ENCODE data around the gene GPC1. TPM values are rescaled to one million over a fixed set of nuclear protein-coding genes. Genes with fewer than 3 reads are reported as not detected.

Gene GPC1
- total RNA-seq, 1 donor from 2014 or later = 187 TPM

DNA sequence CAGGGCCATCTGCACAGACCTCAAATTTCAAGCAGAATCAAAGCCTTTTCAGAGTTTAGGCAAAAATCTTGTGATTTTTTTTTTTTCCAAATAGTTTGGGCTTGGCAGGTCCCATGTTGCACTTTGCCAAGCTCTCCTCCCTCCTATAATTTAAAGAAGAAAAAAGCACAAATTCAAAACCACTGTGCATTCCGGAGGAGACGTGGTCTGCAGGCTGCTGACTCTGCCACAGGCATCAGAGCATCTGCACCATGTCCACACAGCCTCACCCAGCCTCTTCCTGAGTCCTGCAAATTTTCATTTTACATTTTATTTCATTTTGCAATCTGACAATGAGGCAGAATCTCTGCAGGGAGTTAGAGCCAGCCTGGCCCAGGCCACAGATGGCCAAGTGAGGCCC lies 15.7 kb upstream of the GPC1 start:
- Histone ChIP-seq H3K27me3 (ENCODE audit: low read depth) (peaks cover 6% of the 10 kb centered on the region), H3K27ac (replicated peaks) (no peak overlapping the region), H3K9me3 (replicated peaks) (peaks cover 47% of the 10 kb centered on the region), H3K36me3 (no peaks in the 10 kb centered on the region), H3K4me1 (no peaks in the 10 kb centered on the region), H3K4me3 (no peak overlapping the region)
- intact Hi-C loops (cut with micrococcal nuclease) = no loop called here
- TF ChIP-seq, protein P1, sequence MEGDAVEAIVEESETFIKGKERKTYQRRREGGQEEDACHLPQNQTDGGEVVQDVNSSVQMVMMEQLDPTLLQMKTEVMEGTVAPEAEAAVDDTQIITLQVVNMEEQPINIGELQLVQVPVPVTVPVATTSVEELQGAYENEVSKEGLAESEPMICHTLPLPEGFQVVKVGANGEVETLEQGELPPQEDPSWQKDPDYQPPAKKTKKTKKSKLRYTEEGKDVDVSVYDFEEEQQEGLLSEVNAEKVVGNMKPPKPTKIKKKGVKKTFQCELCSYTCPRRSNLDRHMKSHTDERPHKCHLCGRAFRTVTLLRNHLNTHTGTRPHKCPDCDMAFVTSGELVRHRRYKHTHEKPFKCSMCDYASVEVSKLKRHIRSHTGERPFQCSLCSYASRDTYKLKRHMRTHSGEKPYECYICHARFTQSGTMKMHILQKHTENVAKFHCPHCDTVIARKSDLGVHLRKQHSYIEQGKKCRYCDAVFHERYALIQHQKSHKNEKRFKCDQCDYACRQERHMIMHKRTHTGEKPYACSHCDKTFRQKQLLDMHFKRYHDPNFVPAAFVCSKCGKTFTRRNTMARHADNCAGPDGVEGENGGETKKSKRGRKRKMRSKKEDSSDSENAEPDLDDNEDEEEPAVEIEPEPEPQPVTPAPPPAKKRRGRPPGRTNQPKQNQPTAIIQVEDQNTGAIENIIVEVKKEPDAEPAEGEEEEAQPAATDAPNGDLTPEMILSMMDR (IDR thresholded peaks at IDR 0.05; ENCODE audit: borderline replicate concordance) = no peak
- no peak for DNase-seq

DNA sequence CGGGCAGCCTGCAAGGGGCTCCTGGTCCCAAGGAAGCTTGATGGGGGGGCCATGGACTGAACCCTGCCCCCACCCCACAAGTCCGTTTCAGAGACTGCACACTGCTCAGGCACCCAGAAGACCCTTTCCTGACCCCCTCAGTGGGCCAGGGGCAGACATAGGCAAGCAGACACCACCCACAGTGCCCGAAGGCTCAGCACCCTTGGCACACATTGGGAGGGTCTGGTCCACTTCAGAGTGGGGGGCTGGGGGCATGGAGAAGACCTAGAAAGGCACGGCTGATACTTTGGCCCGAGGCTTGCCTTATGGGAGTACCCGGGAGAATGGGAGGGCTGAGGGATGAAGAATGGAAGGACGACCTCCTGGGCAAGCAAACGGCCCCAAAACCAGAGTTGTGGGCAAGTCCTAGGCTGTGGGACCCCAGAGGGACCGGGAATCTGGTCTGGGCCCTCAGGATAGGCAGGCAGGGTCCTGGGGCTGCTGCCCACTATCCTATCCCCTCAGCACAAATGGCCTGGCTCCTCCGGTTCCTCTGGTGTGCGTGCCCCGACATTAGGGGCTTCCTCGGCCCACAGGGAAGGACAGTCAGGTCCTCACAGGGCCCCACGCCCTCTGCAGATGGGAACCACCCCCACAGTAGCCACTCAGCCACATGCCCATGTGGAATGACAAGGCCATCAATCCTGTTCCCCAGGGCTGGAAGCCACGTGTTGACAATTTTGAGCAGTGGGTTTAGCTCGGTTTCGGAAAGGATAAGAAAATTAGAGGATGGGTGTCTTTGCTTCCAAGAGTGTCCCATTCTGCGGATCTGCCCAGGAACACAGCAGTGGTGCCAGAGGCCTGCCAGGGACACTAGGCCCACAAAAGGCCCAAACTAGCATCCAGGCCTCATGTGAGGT lies 15.0 kb upstream of the GPC1 start:
- no peak for DNase-seq
- Histone ChIP-seq H3K4me3 (no peak overlapping the region), H3K4me1 (no peaks in the 10 kb centered on the region), H3K27me3 (ENCODE audit: low read depth) (peaks cover 6% of the 10 kb centered on the region), H3K9me3 (replicated peaks) (peaks cover 47% of the 10 kb centered on the region), H3K36me3 (no peaks in the 10 kb centered on the region), H3K27ac (replicated peaks) (no peak overlapping the region)
- intact Hi-C loops (cut with micrococcal nuclease) = no loop called here
- TF ChIP-seq, protein P1 (IDR thresholded peaks at IDR 0.05; ENCODE audit: borderline replicate concordance) = no peak

DNA sequence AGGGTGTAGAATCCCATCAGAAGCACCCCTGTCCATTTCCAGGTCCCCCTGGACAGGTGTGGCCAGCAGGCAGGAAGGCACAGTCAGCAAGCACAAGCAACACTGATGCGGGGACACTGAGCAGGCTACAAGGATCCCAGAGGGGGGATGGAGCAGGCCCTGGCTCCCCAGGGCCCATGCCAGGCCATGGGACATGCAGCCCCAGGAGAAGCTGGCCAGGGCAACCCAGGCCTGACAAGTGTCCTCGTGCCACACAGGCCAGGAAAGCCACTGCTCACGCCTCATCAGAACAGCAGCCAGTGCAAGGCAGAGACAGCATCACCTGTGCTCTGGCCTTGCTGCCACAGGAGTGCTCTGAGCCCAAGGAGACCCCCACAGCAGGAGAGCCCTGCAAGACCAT lies 14.1 kb upstream of the GPC1 start:
- H3K36me3 ChIP-seq = no peaks in the 10 kb centered on the region
- TF ChIP-seq, protein P1 (IDR thresholded peaks at IDR 0.05; ENCODE audit: borderline replicate concordance) = no peak
- H3K4me1 ChIP-seq = no peaks in the 10 kb centered on the region
- intact Hi-C loops (cut with micrococcal nuclease) = no loop called here
- DNase-seq = no peak
- no peak overlapping the region for H3K4me3 ChIP-seq
- H3K9me3 ChIP-seq (replicated peaks) = peaks cover 50% of the 10 kb centered on the region
- H3K27ac ChIP-seq (replicated peaks) = no peak overlapping the region
- peaks cover 6% of the 10 kb centered on the region for H3K27me3 ChIP-seq (ENCODE audit: low read depth)

DNA sequence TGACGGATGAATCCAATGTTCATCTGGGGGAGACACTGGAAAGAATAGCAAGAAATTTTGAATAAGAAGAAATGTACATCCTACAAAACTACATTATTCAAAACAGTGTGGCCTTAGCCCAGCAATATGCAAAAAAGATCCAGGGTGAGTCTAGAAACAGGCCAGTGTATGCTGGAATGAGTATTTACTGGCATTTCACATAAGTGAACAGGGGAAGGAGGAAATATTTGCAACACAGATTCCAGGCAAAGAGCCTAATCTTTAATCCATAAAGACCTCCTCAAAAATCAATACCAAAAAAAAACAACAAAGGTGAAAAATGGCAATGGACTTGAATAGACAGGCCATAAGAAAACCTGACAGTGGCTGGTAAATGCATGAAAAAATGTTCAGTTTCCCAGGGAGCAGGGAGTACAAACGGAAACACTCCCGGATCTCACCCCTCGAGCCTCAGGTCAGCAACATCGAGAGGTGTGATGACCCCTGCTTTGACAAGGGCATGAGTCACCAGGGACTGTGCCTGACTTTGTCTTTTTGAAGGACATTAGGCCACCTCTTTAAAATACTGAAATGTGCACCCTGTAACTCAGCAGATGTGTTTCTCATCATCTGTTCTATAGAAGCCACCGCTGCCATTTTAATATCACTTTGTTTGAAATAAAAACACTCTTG lies 12.7 kb upstream of the GPC1 start:
- H3K36me3 ChIP-seq = no peaks in the 10 kb centered on the region
- no peak overlapping the region for H3K4me3 ChIP-seq
- intact Hi-C loops (cut with micrococcal nuclease) = no loop called here
- DNase-seq = no peak
- peaks cover 6% of the 10 kb centered on the region for H3K27me3 ChIP-seq (ENCODE audit: low read depth)
- H3K9me3 ChIP-seq (replicated peaks) = peaks cover 43% of the 10 kb centered on the region
- TF ChIP-seq, protein P1 (IDR thresholded peaks at IDR 0.05; ENCODE audit: borderline replicate concordance) = no peak
- no peak overlapping the region for H3K27ac ChIP-seq (replicated peaks)
- H3K4me1 ChIP-seq = no peaks in the 10 kb centered on the region

DNA sequence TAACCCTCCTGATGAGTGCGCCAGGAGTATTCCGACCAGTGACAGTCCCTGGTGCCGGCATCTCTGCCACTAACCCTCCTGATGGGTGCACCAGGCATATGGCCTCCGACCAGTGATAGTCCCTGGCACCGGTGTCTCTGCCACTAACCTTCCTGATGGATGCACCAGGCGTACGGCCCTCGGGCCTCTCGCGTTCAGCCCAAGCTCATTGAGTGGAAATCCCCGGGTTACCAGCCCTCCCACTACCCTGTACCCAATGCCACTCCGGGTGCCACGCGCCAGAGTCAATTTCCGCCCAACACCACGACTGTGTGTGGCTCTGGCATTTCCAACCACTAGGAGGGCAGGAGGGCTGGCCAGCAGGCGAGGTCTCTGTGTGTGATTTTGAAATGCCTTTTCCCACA lies 11.7 kb upstream of the GPC1 start:
- Histone ChIP-seq H3K4me1 (no peaks in the 10 kb centered on the region), H3K36me3 (no peaks in the 10 kb centered on the region), H3K4me3 (no peak overlapping the region), H3K27me3 (ENCODE audit: low read depth) (peaks cover 6% of the 10 kb centered on the region), H3K9me3 (replicated peaks) (peaks cover 33% of the 10 kb centered on the region), H3K27ac (replicated peaks) (no peak overlapping the region)
- TF ChIP-seq, protein P1 (IDR thresholded peaks at IDR 0.05; ENCODE audit: borderline replicate concordance) = no peak
- intact Hi-C loops (cut with micrococcal nuclease) = no loop called here
- DNase-seq = peak; percentile 3

Data from left ventricle myocardium inferior (tissue), 1 donor.